ENCODE results near the gene THOC6. TPM values are rescaled to one million over a fixed set of nuclear protein-coding genes. Genes with fewer than 3 reads are reported as not detected.
"Not testable (repeated sequence)": the region's sequence is repeated elsewhere in the genome, so short reads cannot be mapped to it uniquely, and the experiment has no call there.

THOC6 gene
- total RNA-seq, 2 donors from 2014 or later: 45.8 to 52.4 TPM

- Histone ChIP-seq H3K9me3 (ENCODE audit: control insufficient read depth, low read length) (no peaks in the 10 kb centered on the region), H3K4me3 (ENCODE audit: low read length) (no peak overlapping the region), H3K4me1 (ENCODE audit: control insufficient read depth, insufficient read depth, low read length) (no peaks in the 10 kb centered on the region), H3K27me3 (ENCODE audit: control insufficient read depth, insufficient read depth, low read length, poor library complexity, severe bottlenecking) (no peaks in the 10 kb centered on the region), H3K9ac (ENCODE audit: extremely low read depth, low read length, poor library complexity, severe bottlenecking) (no peak overlapping the region), H3K36me3 (ENCODE audit: control insufficient read depth, insufficient read depth, low read length) (no peaks in the 10 kb centered on the region), H3K27ac (ENCODE audit: low read depth, low read length) (no peak overlapping the region)
- H3K27ac Mint-ChIP-seq: no peak overlapping the region
- H3K27me3 Mint-ChIP-seq (ENCODE audit: insufficient read depth): no peaks in the 10 kb centered on the region
- H3K36me3 Mint-ChIP-seq (ENCODE audit: low read depth): no peaks in the 10 kb centered on the region
- 93 to 94% methylated on average over 3 to 9 of the region's 9 CpGs for WGBS, 2 experiments (ENCODE audit: insufficient coverage in 1 of 2, insufficient read length in 1 of 2)
- H3K4me3 Mint-ChIP-seq: no peak overlapping the region
- TF ChIP-seq CTCF (conservative IDR thresholded peaks at IDR 0.05): no peak
- peaks cover 9% of the 10 kb centered on the region for H3K4me1 Mint-ChIP-seq
- no peak for DNase-seq
- H3K9me3 Mint-ChIP-seq: no peaks in the 10 kb centered on the region
Observed at GRCh38 chr16:3070608-3071111, 46.8 kb downstream of the THOC6 start.

- TF ChIP-seq CTCF (conservative IDR thresholded peaks at IDR 0.05): no peak
- Histone ChIP-seq H3K27ac (ENCODE audit: low read depth, low read length) (no peak overlapping the region), H3K9ac (ENCODE audit: extremely low read depth, low read length, poor library complexity, severe bottlenecking) (no peak overlapping the region), H3K9me3 (ENCODE audit: control insufficient read depth, low read length) (no peaks in the 10 kb centered on the region), H3K4me1 (ENCODE audit: control insufficient read depth, insufficient read depth, low read length) (no peaks in the 10 kb centered on the region), H3K4me3 (ENCODE audit: low read length) (no peak overlapping the region), H3K27me3 (ENCODE audit: control insufficient read depth, insufficient read depth, low read length, poor library complexity, severe bottlenecking) (no peaks in the 10 kb centered on the region), H3K36me3 (ENCODE audit: control insufficient read depth, insufficient read depth, low read length) (no peaks in the 10 kb centered on the region)
- no peak for DNase-seq
- Mint-ChIP-seq H3K27ac (no peak overlapping the region), H3K4me1 (peaks cover 9% of the 10 kb centered on the region), H3K4me3 (no peak overlapping the region), H3K9me3 (no peaks in the 10 kb centered on the region), H3K36me3 (ENCODE audit: low read depth) (no peaks in the 10 kb centered on the region), H3K27me3 (ENCODE audit: insufficient read depth) (no peaks in the 10 kb centered on the region)
- WGBS, 2 experiments (ENCODE audit: insufficient coverage in 1 of 2, insufficient read length in 1 of 2): 88 to 95% methylated on average over 7 of the region's 7 CpGs
Observed at GRCh38 chr16:3071655-3072054, 47.8 kb downstream of the THOC6 start.

GRCh38 chr16:3072148-3072547 is 48.3 kb downstream of the THOC6 start:
- H3K27me3 ChIP-seq (ENCODE audit: control insufficient read depth, insufficient read depth, low read length, poor library complexity, severe bottlenecking); H3K4me3 Mint-ChIP-seq; H3K36me3 ChIP-seq (ENCODE audit: control insufficient read depth, insufficient read depth, low read length); H3K9me3 Mint-ChIP-seq; H3K36me3 Mint-ChIP-seq (ENCODE audit: low read depth); H3K9me3 ChIP-seq (ENCODE audit: control insufficient read depth, low read length); H3K27ac ChIP-seq (ENCODE audit: low read depth, low read length); DNase-seq; H3K27ac Mint-ChIP-seq; H3K4me1 ChIP-seq (ENCODE audit: control insufficient read depth, insufficient read depth, low read length); H3K4me1 Mint-ChIP-seq; H3K4me3 ChIP-seq (ENCODE audit: low read length); H3K9ac ChIP-seq (ENCODE audit: extremely low read depth, low read length, poor library complexity, severe bottlenecking); H3K27me3 Mint-ChIP-seq (ENCODE audit: insufficient read depth): not testable (repeated sequence)
- 70 to 86% methylated on average over 2 to 3 of the region's 4 CpGs for WGBS, 2 experiments (ENCODE audit: insufficient coverage in 1 of 2, insufficient read length in 1 of 2)

Data from endodermal cell (in vitro differentiated cells).